Left lobe of liver (tissue), 1 donor: ENCODE data around the gene SYNE2. TPM values are rescaled to one million over a fixed set of nuclear protein-coding genes. Genes with fewer than 3 reads are reported as not detected.

Experiments
- total RNA-seq: library from RNA; stranded (reverse); gene quantifications from one replicate; pipeline ENCODE4 v1.2.1, GENCODE V29; 2021
- donor health status: DM: no; HTN: yes; CAD: no.

The SYNE2 gene
- total RNA-seq, 1 donor from 2014 or later = 46.8 TPM

Other genes with a start within 250 kb of the SYNE2 start
- 6.1 TPM for gene WDR89, start 211.1 kb upstream of the SYNE2 start, total RNA-seq
- 15.5 TPM for gene SGPP1, start 124.9 kb upstream of the SYNE2 start, total RNA-seq